Raji (cell line): ENCODE measurements around the gene BTG4.

Experiments
- POLR2A ChIP-seq: IDR thresholded peaks from 2 replicates; pipeline ENCODE4 v1.6.1; 2011; ENCODE audit warnings: low read depth, low read length, control low read depth; ENCODE audit not compliant: insufficient read depth

Gene BTG4

DNA sequence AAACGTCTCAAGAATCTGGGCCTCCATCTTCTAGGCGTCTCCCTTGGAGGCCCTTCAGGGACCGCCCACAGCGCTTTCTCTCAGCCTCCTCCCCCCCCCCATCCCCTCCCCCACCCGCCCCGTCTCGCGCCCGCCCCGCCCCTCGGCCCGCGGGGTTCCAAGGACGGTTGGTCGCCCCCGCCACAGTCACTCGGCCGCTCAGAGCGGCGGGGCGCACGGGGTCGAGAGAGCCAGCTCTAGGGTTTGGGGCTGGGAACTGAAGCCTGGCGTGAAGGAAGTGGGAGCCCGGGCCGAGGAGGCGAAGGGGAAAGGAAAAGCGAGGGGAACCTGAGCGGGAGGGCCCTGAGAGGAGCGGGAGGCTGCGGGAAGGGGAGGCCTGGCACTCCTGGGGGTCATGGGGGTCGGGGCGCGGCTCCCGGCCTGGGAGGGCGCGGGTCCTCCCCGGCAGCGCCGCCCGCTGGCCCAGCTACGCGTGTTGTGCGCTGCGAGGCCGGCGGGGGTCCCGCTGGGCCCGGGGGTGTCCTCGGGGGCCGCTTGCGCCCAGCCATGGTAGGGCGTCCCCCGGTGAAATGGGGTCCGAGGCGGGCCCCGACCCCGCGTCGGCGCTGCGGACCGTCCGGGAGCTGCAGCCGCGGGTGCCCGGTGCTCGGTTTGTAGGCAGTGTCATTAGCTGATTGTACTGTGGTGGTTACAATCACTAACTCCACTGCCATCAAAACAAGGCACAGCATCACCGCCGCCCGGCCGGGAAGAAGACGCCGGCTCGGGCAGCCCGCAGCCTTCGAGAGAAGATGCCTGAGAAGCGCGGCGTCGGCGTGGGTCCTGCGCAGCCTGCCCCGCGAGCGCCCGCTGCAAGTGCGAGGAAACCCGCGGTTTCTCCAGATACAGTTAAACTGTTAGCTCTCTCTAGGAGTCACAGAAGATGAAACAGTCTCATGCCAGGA, at the start of gene BTG4:
BTG4 (minus strand) TSS at position 91 of the 944 bp plus-strand sequence. CDS start 13,610 bp downstream, outside the sequence.
- no peak for TF ChIP-seq POLR2A

DNA sequence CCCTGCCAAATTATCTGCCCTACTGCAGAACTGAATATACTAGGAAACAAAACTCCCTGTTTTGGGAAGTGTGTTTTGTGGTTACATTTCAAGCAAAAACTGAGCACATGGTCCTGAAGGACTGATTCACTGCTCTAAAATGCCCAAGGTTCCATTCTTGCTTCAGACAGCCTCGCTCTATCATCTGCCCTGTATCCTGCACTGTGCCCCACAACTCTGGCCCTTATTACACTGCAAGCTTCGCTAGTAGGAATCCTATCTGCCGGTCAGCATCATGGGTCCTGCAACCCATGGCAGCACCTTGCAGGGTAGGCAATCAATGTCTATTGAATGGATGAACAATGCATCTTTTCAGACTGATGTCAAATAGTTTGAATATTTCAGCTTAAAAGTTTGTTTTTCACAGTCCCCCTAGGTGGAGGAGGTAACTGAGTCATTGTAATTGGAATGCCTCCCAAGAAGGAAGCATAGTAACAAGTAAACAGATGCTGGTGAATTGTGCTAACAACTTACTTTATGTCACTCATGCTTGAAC, 49.7 kb upstream of the BTG4 start:
- no peak for TF ChIP-seq POLR2A

DNA sequence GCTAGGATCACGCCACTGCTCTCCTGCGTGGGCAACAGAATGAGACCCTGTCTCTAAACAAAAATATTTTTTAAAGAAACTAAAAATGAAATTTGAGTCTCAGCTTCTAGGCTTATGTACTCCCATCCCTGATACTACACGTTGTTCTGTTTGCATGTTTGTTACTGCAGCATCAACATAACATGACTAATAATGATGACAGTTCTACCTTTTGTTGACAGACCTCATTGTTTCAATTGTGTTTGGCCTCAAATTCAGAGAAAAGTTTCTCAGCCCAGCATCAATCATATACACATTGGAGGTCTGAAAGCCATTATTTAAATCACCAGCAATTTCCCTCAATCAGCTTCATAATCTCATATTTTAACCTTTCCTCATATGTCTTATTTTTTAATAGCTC, 49.1 kb upstream of the BTG4 start:
- TF ChIP-seq POLR2A = no peak

DNA sequence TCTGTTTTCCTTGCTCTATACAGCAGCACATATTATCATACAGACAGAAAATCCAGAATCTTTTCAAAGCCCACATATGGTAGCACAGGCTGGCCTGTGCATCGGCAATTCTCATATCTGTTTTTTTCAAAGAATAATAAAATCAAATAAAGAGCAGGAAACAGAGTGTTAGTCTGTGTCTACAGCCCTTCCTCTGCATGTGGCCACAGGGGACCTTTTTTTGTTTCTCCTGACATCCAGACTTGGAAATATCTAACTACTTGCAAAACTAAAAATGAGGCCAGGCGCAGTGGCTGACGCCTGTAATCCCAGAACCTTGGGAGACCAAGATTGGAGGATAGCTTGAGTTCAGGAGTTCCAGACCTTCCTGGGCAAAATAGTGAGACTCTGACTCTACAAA, 48.6 kb upstream of the BTG4 start:
- no peak for TF ChIP-seq POLR2A

DNA sequence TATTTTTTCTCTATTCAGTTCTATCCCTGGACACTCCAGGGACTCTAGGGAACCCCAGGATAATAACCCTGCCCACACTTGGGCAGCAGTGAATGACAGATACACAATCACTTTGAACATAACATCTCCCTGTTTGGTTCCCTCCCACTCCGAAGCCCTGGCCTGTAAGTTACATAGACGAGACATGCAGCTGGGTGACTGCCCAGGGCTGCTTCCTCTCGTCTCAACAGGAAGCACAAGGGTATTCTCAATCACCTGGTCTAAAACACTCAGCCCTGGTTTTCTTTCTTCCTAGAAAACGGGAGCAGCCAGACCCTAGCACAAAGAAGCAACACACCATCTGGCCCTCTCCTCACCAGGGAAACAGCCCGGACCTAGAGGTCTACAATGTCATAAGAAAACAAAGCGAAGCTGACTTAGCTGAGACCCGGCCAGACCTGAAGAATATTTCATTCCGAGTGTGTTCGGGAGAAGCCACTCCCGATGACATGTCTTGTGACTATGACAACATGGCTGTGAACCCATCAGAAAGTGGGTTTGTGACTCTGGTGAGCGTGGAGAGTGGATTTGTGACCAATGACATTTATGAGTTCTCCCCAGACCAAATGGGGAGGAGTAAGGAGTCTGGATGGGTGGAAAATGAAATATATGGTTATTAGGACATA, 47.7 kb upstream of the BTG4 start:
- no peak for TF ChIP-seq POLR2A

DNA sequence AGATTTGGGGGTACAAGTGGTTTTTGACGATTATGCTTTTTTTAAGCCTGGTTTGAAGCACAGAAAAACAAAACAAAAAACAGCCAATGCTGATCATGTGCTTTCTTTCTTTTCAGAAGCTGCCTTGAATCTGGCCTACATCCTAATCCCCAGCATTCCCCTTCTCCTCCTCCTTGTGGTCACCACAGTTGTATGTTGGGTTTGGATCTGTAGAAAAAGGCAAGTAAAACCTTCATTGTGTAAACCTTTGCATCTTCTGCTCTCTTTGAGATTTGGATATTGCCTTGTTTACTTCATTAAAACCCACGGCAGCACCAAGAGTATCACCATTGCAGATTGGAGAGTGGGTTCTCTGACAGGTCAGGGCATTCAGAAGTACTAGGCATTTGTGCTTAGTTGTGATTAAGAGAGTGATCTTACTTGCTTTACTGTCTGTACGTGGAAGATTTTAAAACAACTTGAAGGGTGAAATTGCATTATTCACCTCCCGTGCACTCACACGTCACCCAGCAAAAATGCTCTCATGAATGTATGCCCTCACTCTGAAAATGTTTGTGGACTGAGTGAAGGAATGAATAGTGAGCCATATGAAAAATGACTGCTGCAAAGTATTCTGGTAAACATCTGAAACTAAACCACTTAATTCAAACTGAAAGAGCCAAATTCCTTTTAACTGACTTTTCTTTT, 45.4 kb upstream of the BTG4 start:
- TF ChIP-seq POLR2A = no peak

DNA sequence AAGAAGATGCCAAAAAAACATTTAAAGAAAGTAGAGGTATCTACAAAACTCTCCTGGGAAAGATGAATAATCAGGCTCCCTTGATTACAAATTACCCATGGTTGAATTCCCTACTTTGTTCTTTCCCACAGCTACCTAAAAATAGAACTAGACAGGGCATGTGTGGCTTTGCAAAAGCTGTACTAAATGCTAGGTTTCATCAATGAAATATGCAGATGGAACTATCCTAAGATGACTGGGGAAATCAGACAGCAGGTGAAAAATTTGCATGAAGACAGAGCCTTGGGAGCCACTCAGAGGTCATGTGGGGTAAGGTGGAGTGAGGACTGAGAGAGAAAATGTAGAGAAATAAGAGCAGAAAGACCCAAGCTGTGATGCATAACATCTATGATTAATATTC, 43.1 kb upstream of the BTG4 start:
- TF ChIP-seq POLR2A = no peak

DNA sequence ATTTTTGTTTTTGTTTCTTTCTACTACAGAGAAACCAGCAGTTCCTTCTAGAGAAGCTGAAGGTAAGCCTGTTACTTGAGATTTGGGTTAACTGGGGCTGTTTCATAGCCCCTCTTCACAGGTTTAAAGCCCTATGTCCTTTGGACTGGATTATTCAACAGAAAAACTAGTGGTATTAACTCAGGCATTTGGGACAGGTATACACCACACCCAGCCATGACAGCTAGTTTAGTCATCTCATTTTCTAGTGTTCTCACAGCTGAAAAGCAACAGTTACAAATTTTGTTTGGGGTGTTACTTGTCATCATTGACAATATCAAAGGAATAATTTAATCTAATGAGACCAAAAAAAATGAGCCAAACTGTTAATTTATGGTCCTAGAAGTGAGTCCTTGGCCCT, 42.3 kb upstream of the BTG4 start:
- TF ChIP-seq POLR2A = no peak

DNA sequence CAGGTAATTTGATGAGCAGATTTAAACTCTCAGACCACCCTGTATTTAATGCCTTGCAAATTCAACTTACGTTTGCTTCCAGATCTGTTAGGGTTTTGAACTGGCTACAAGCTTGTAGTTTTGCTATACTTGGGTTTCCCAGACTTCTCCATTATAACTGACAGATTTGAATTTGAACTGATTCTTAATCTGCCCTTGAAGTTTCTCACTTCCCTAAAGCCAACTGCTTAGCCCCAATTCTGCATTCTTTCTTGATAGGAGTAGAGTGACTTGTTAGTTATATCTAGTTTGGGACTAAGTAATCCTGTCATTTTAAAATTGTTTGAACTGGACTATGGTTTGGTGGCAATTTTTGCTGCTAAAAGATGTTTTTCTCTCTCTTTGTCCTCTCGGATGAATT, 38.1 kb upstream of the BTG4 start:
- TF ChIP-seq POLR2A = no peak

DNA sequence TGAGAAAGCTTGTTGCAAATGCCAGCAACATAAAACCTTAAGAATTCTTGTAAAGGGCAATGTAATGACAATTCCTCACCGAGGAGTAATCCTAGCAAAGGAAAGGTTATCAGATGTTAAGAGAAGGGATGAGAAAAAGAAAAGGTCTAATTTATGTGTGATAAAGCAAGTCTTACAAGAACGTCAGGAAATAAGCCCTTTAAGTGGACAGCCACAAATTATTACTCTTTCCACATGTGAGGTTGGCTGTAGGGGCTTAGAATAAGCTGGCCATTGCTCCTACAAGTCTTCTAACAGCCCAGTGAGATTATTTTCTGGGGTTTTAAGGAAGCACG, 37.6 kb upstream of the BTG4 start:
- no peak for TF ChIP-seq POLR2A

DNA sequence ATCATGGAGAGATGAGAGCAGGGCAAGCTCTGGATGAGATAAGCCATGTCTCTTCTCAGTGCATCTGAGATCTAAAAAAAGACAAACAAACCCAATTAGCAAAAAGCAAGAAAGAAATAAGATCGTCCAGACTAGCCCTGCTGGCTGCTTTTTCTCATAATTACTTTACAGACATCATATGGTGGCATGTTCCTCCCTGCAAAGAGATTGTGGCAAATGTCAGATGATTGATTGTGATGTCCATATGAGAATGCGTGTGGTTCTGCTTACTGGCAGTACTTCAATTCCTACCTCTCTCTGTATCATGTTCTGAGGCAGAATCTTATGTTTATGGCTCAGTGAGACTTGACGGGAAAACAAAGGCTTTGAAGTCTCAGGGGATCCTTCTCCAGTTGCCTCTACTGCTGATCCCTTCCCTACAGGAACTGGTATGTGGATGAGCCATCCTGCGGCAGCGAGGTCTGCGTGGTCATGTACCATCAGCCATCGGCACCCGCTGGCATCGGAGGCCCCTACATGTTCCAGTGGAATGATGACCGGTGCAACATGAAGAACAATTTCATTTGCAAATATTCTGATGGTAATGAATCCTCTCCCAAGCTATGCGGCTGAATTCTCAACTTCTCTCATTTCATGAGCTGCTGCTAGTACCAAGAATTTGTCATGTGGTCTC, 37.1 kb upstream of the BTG4 start:
- TF ChIP-seq POLR2A = no peak

DNA sequence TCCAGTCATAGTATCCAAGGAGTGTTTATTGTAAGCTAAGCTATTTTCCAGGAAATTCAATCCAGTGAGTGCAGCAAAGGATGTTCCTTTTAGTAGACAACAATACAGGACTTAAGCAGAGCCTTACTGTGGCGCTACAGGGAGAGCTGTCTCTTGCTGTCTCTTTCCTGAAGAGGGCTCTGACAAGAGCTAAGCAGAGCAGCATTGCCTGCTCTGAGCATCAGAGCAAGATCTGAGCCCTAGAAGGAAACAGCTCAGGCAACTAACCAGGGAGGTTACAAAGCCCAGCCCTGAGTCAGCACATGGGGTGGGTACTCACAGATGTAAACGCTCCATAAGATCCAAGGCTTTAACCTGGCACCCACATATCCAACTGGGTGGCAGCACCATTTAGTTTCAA, 36.3 kb upstream of the BTG4 start:
- no peak for TF ChIP-seq POLR2A

DNA sequence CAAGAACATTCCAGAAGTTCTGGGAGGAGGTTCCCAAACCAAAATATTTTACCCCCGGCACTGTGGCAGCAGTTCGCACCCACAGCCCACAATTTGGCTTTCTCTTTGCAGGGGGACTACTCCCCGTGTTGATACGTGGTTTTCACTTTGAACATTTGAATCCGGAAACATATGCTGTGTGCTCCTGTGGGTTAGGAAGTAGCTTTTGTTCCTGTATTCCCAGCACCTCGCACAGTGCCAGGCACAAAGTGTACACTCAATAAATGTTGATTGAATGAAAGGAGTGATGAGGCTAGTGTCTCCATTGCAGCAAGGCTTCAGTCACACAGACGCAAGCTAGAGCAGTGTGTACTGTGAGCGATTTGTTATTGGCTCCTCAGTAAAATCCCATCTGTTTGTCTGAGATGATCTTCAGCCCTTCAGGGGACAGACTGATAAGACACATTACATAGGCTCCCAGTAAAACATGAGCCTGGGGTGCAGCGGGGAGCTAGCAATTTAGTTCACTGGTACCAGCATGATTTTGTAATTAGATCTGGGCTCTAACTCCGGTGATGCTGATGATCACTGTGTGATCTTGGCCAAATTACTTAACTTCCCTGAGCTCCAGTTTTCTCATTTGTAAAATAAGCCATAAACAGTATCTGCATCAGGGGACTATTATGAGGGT, 30.6 kb upstream of the BTG4 start:
- TF ChIP-seq POLR2A = no peak

DNA sequence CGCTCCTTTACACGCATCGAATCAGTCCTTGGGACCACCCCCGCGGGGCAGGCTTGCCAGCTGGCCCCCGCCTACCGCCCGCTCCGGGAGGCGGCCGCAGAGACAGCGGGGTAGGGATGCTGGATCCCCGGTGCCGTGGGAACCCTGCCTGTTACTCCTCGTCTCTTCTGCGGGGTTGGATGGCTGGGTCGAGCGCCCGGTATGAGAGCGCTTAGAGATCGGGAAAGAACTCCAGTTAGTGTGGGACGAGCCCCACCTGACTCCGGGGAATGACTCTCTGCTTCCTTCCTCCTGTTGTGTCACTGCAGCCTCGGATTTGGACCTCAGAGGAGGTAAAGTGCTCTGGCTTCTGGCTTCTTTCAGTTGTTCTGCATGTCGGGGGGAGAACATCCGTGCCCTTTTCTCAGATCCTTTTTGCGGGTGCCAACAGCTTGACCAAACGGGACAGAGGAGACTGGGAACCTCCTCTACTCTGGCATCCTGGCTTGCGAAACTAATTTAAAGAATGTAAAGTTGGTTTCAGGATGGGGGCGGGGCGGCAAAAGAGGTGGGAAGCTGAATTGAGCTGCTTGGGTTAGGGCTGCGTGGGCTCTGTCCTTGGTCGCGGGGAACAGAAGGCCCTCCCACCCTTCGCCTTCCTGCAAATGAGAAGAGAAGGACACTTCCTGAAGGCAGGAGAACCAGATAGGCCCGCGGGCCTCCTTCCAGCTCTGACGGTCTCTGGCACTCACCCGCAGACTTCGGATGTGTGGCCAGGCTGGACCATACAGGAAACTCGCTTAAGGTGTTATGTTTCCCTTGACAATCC, 29.3 kb upstream of the BTG4 start:
- TF ChIP-seq POLR2A = no peak
